Sigmoid colon (tissue), 7 donors: Measurements from ENCODE around the gene CGB1. TPM values are rescaled to one million over a fixed set of nuclear protein-coding genes. Genes with fewer than 3 reads are reported as not detected.

Source experiments
- DNase-seq: peaks from one replicate; pipeline ENCODE4 v3.0.0-alpha.2; 2019
- H3K27ac ChIP-seq, 4 donors: fragments of 200-600 bp; sonication (generic); one replicate each; pipeline ENCODE4 v1.5.1; 2016 to 2019; ENCODE audit warnings: mild to moderate bottlenecking in 1 of 4
- H3K27me3 ChIP-seq, 3 donors: fragments of 200-600 bp; sonication (generic); one replicate each; pipeline ENCODE4 v1.5.1; 2019; ENCODE audit warnings: mild to moderate bottlenecking in 1 of 3
- H3K36me3 ChIP-seq, 4 donors: fragments of 200-600 bp; sonication (generic); one replicate each; pipeline ENCODE4 v1.5.1; 2016 to 2019
- H3K4me1 ChIP-seq, 4 donors: fragments of 200-600 bp; sonication (generic); one replicate each; pipeline ENCODE4 v1.5.1; 2017 to 2019
- H3K4me3 ChIP-seq, 4 donors: fragments of 200-600 bp; sonication (generic); one replicate each; pipeline ENCODE4 v1.5.1; 2017 to 2019; ENCODE audit warnings: mild to moderate bottlenecking in 2 of 4, moderate library complexity in 1 of 4
- H3K9me3 ChIP-seq, 4 donors: fragments of 200-600 bp in 3 of 4; sonication (generic) in 3 of 4; one replicate each; pipeline versions ENCODE4 v1.5.1 to v1.6.1; 2013 to 2019
- EP300 ChIP-seq, 4 donors: sonication (generic); formaldehyde crosslinking; IDR thresholded peaks; one replicate each; pipeline ENCODE4 v1.6.1; 2017; ENCODE audit warnings: antibody characterized with exemption in 4 of 4
- POLR2A ChIP-seq, 2 donors: fragments of 450-650 bp; IDR thresholded peaks; one replicate each; pipeline ENCODE4 v1.6.1; 2016; ENCODE audit warnings: antibody characterized with exemption in 2 of 2, mild to moderate bottlenecking in 2 of 2, moderate library complexity in 2 of 2
- POLR2AphosphoS5 ChIP-seq, 4 donors: sonication (generic); formaldehyde crosslinking; IDR thresholded peaks; one replicate each; pipeline ENCODE4 v1.6.1; 2017; ENCODE audit warnings: antibody characterized with exemption in 4 of 4
- WGBS, 2 donors: extraction: QIAGEN DNeasy Blood & Tissue Kit; methylation state at CpG; one replicate each; pipeline ENCODE4 v1.1.7; 2013; 5-methylcytosine and 5-hydroxymethylcytosine counted together
- intact Hi-C: fragments of 100-400 bp; cut with DNase I; formaldehyde crosslinking; loops from one replicate; pipeline ENCODE4 v1.15.1; 2023
- polyA plus RNA-seq, 3 donors: library from polyadenylated mRNA; stranded (reverse); fragments of 200-250 nt; gene quantifications; one replicate each; pipeline ENCODE4 v1.2.3, GENCODE V29; 2013
- total RNA-seq, 4 donors: library from RNA; depleted of rRNA; stranded (reverse); fragments of >200 nt; gene quantifications; one replicate each; pipeline ENCODE4 v1.1.0, GENCODE V29; 2016
- TF ChIP-seq, protein P1 (sequence below), 4 experiments: fragments of 450-650 bp in 3 of 4; fragments of 200-600 bp in 1 of 4; IDR thresholded peaks; one replicate each; pipeline ENCODE4 v1.5.1; 2016 to 2019; ENCODE audit warnings: antibody characterized with exemption in 4 of 4, mild to moderate bottlenecking in 3 of 4, moderate library complexity in 2 of 4
- donor health status: healthy with polysubstance abuse.
- donor health status: Bipolar disorder and iron deficiency.
- donor health status: healthy.

Gene CGB1
- total and polyA plus RNA-seq, 7 donors, result not detected

DNA sequence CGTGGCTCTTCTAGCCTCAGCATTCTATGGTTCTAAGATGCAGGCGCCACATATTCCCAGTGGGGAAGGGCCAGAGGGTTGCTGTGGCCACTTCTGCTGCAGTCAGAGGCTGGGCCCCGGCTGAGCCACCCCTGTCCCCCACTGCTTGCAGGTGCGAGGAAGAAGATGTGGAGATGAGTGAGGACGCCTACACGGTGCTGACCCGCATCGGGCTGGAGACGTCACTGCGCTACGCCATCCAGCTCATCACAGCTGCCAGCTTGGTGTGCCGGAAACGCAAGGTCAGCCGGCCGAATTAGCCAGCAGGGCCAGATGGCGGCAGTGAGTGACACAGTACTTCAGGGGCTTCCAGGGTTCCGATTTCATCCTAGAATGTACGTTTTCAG, 21.8 kb downstream of the CGB1 start:
- no peak for TF ChIP-seq EP300 (IDR thresholded peaks at IDR 0.05)
- TF ChIP-seq POLR2A (IDR thresholded peaks at IDR 0.05), result no peak
- TF ChIP-seq, protein P1, sequence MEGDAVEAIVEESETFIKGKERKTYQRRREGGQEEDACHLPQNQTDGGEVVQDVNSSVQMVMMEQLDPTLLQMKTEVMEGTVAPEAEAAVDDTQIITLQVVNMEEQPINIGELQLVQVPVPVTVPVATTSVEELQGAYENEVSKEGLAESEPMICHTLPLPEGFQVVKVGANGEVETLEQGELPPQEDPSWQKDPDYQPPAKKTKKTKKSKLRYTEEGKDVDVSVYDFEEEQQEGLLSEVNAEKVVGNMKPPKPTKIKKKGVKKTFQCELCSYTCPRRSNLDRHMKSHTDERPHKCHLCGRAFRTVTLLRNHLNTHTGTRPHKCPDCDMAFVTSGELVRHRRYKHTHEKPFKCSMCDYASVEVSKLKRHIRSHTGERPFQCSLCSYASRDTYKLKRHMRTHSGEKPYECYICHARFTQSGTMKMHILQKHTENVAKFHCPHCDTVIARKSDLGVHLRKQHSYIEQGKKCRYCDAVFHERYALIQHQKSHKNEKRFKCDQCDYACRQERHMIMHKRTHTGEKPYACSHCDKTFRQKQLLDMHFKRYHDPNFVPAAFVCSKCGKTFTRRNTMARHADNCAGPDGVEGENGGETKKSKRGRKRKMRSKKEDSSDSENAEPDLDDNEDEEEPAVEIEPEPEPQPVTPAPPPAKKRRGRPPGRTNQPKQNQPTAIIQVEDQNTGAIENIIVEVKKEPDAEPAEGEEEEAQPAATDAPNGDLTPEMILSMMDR (IDR thresholded peaks at IDR 0.05), result no peak
- TF ChIP-seq POLR2AphosphoS5 (IDR thresholded peaks at IDR 0.05), result no peak
- H3K4me3 ChIP-seq, result no peak overlapping the region
- intact Hi-C loops, result no loop called here
- no peaks in the 10 kb centered on the region for H3K9me3 ChIP-seq
- peaks cover 0 to 25% (median 24%) of the 10 kb centered on the region in 4 donors for H3K4me1 ChIP-seq
- H3K27ac ChIP-seq, result no peak overlapping the region
- peaks cover 8 to 30% (median 24%) of the 10 kb centered on the region in 3 donors for H3K27me3 ChIP-seq
- H3K36me3 ChIP-seq, result peaks cover 11 to 57% (median 14%) of the 10 kb centered on the region in 4 donors
- no peak for DNase-seq
- WGBS, 2 donors, result 92 to 96% methylated on average over 18 of the region's 18 CpGs

DNA sequence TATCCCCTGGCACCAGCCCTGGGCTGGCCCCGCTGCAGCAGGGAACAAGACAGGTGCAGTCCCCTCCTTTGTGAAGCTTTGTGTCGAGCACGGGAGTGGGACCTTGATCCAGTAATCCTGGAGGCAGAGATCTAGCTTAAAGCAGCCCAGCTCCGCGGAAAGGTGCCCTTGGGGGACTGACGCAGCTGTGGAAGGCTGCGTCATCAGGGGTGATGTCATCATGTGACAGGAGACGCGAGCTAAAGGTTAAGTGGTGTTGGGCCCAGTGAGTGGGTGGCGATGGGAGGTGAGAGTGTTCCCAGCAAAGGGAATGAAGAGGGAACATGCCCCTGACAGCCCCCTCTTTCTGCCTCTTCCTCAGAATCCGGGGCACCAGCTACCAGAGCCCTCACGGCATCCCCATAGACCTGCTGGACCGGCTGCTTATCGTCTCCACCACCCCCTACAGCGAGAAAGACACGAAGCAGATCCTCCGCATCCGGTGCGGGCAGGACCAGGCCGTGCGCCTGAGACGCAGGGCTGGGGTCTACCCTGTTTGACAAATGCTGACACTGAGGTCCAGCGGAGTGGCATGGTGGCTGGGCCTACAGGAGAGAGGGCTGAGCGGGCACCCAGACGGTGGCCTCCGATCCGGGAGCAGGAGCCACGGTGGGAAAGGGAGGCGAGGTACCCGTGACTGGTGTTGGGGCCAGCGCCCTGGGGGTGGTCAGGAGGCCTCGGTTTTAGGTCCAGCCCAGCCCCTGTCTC, 22.4 kb downstream of the CGB1 start:
- no peak overlapping the region for H3K27ac ChIP-seq
- no peak overlapping the region for H3K4me3 ChIP-seq
- 94 to 96% methylated on average over 32 of the region's 32 CpGs for WGBS, 2 donors
- DNase-seq, result no peak
- H3K27me3 ChIP-seq, result peaks cover 4 to 25% (median 18%) of the 10 kb centered on the region in 3 donors
- no peaks in the 10 kb centered on the region for H3K9me3 ChIP-seq
- H3K36me3 ChIP-seq, result peaks cover 16 to 63% (median 17%) of the 10 kb centered on the region in 4 donors
- H3K4me1 ChIP-seq, result peaks cover 0 to 21% (median 20%) of the 10 kb centered on the region in 4 donors
- TF ChIP-seq, protein P1 (IDR thresholded peaks at IDR 0.05), result no peak
- no peak for TF ChIP-seq POLR2AphosphoS5 (IDR thresholded peaks at IDR 0.05)
- no peak for TF ChIP-seq POLR2A (IDR thresholded peaks at IDR 0.05)
- no peak for TF ChIP-seq EP300 (IDR thresholded peaks at IDR 0.05)
- intact Hi-C loops, result no loop called here

DNA sequence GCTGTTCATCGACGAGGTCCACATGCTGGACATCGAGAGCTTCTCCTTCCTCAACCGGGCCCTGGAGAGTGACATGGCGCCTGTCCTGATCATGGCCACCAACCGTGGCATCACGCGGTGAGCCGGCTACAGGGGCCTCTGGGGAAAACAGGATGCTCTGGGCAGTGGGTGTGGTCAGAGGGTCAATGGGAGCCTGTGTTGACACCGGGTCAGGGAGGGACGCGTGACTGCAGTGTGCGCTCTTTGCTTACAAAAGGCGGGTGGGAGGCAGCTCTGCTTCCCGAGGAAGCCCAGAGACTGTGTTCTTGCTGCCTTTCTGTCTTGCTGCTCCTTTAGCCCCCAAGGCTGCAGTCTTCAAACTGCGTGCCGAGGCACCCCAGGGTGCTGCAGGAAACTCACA, 25.5 kb downstream of the CGB1 start:
- WGBS, 2 donors, result 90 to 93% methylated on average over 17 of the region's 17 CpGs
- Histone ChIP-seq H3K9me3 (no peaks in the 10 kb centered on the region), H3K27me3 (no peaks in the 10 kb centered on the region), H3K4me1 (no peaks in the 10 kb centered on the region), H3K36me3 (peaks cover 16 to 85% (median 30%) of the 10 kb centered on the region in 4 donors), H3K27ac (no peak overlapping the region), H3K4me3 (no peak overlapping the region)
- intact Hi-C loops, result no loop called here
- no peak for TF ChIP-seq EP300 (IDR thresholded peaks at IDR 0.05)
- TF ChIP-seq, protein P1 (IDR thresholded peaks at IDR 0.05), result no peak
- no peak for TF ChIP-seq POLR2A (IDR thresholded peaks at IDR 0.05)
- no peak for TF ChIP-seq POLR2AphosphoS5 (IDR thresholded peaks at IDR 0.05)
- DNase-seq, result no peak

DNA sequence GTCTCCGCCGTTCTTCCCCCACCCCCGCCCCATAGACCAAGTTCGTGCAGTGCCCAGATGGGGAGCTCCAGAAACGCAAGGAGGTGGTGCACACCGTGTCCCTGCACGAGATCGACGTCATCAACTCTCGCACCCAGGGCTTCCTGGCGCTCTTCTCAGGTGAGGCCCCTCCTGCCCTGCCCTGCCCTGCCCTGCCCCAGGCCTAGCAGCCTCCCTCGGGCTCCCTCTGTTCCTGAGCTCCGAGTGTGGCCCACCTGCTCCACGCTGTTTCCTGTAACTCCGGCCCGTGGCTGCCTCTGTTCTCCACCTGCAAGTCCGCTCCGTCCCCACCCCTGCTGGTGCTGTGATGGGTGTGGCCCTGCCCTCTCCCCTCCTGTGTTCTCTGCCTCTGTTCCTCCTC, 26.2 kb downstream of the CGB1 start:
- Histone ChIP-seq H3K27ac (no peak overlapping the region), H3K27me3 (no peaks in the 10 kb centered on the region), H3K4me1 (no peaks in the 10 kb centered on the region), H3K9me3 (no peaks in the 10 kb centered on the region), H3K4me3 (no peak overlapping the region), H3K36me3 (peaks cover 16 to 86% (median 36%) of the 10 kb centered on the region in 4 donors)
- DNase-seq, result no peak
- 91 to 94% methylated on average over 18 of the region's 18 CpGs for WGBS, 2 donors
- TF ChIP-seq, protein P1 (IDR thresholded peaks at IDR 0.05), result no peak
- no peak for TF ChIP-seq POLR2A (IDR thresholded peaks at IDR 0.05)
- TF ChIP-seq EP300 (IDR thresholded peaks at IDR 0.05), result no peak
- TF ChIP-seq POLR2AphosphoS5 (IDR thresholded peaks at IDR 0.05), result no peak
- intact Hi-C loops, result no loop called here
